ENCODE measurements around the gene ELMO1. TPM values are rescaled to one million over a fixed set of nuclear protein-coding genes. Genes with fewer than 3 reads are reported as not detected.

The ELMO1 gene
- total RNA-seq, 4 donors from 2014 or later: 31.1 to 42.9 (median 38.7) TPM

GRCh38 chr7:37111459-37111858 is 337.2 kb downstream of the ELMO1 start:
- no peak for TF ChIP-seq EP300 (IDR thresholded peaks at IDR 0.05)
- TF ChIP-seq, protein P1, sequence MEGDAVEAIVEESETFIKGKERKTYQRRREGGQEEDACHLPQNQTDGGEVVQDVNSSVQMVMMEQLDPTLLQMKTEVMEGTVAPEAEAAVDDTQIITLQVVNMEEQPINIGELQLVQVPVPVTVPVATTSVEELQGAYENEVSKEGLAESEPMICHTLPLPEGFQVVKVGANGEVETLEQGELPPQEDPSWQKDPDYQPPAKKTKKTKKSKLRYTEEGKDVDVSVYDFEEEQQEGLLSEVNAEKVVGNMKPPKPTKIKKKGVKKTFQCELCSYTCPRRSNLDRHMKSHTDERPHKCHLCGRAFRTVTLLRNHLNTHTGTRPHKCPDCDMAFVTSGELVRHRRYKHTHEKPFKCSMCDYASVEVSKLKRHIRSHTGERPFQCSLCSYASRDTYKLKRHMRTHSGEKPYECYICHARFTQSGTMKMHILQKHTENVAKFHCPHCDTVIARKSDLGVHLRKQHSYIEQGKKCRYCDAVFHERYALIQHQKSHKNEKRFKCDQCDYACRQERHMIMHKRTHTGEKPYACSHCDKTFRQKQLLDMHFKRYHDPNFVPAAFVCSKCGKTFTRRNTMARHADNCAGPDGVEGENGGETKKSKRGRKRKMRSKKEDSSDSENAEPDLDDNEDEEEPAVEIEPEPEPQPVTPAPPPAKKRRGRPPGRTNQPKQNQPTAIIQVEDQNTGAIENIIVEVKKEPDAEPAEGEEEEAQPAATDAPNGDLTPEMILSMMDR (IDR thresholded peaks at IDR 0.05): no peak
- TF ChIP-seq POLR2A (IDR thresholded peaks at IDR 0.05; ENCODE audit: low read depth): no peak
- TF ChIP-seq POLR2AphosphoS5 (IDR thresholded peaks at IDR 0.05): no peak
- H3K9me3 ChIP-seq: no peaks in the 10 kb centered on the region
- intact Hi-C loops (cut with DNase I): no loop called here
- DNase-seq (ENCODE audit: extremely low spot score): no peak
- H3K4me1 ChIP-seq: peaks cover 9 to 53% (median 43%) of the 10 kb centered on the region in 4 donors
- H3K27ac ChIP-seq (replicated peaks in 1 of 4): no peak overlapping the region
- H3K27me3 ChIP-seq: no peaks in the 10 kb centered on the region
- 94% methylated on average over 1 of the region's 1 CpG for WGBS
- H3K4me3 ChIP-seq: no peak overlapping the region
- H3K36me3 ChIP-seq: no peaks in the 10 kb centered on the region

DNA sequence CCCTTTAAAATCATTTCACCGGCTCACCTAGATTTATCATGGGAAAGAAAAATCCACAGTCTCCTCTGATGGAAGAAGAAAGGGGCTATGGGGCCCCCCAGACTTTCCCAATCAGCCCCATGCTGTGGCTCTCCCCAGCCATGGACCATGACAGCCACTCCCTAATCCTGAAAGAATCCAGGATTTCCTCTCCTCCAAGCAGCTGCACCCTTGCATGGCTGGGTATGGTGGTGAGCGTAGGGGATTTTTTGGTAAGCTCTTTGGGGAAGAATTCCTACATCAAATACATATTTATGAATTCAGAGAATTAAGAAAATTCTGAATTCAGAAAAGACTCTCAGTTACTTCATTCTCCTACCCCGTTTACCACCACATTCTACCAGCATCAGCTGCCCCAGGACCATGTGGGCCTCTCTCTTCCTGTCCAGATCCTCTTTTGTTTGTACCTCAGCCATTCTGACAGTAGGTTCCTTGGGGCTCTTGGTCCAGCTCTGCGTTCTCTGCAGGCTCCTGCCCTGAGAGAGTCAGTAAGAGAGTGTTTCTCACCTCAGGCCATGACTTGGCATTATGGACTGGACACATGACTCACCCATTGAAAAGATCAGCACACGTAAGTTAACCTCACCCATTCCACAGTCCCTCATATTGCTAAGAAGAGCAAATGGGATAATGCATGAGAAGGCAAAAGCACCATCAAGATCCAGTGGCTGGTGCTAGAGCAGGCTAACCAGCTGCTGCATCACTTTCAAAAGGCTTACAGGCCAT is 337.8 kb downstream of the ELMO1 start:
- intact Hi-C loops (cut with DNase I): no loop called here
- Histone ChIP-seq H3K9me3 (no peaks in the 10 kb centered on the region), H3K27ac (replicated peaks in 1 of 4) (peak overlapping the region in 3 of 4 donors; percentile 52 to 69 (median 66)), H3K4me1 (peaks cover 9 to 50% (median 38%) of the 10 kb centered on the region in 4 donors), H3K4me3 (no peak overlapping the region), H3K36me3 (no peaks in the 10 kb centered on the region), H3K27me3 (no peaks in the 10 kb centered on the region)
- no peak for TF ChIP-seq POLR2A (IDR thresholded peaks at IDR 0.05; ENCODE audit: low read depth)
- TF ChIP-seq EP300 (IDR thresholded peaks at IDR 0.05): no peak
- no peak for TF ChIP-seq POLR2AphosphoS5 (IDR thresholded peaks at IDR 0.05)
- TF ChIP-seq, protein P1 (IDR thresholded peaks at IDR 0.05): no peak
- DNase-seq (ENCODE audit: extremely low spot score): no peak
- 84% methylated on average over 5 of the region's 5 CpGs for WGBS

DNA sequence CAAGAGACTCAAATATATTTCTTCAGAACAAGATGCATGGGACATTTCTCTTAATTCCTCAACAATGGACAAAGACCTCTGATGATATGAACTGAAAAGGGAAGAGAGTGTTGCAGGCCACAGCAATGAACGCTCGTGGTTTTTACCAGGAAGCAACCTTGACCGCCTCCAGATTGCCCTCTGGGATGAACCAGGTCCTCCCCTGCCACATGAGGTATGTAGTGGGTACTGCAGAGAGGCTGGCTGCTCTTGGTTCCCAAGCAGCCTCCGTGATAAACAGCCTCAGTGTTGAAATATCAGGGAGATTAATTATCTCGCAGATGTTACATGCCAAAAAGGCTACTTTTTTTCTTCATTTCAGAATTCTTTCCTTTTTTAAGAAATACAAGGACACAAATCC is 338.8 kb downstream of the ELMO1 start:
- Histone ChIP-seq H3K27ac (replicated peaks in 1 of 4) (peak overlapping the region; percentile 52 to 70 (median 68)), H3K4me1 (peaks cover 9 to 48% (median 36%) of the 10 kb centered on the region in 4 donors), H3K36me3 (no peaks in the 10 kb centered on the region), H3K9me3 (no peaks in the 10 kb centered on the region), H3K4me3 (no peak overlapping the region), H3K27me3 (no peaks in the 10 kb centered on the region)
- intact Hi-C loops (cut with DNase I): no loop called here
- 51% methylated on average over 5 of the region's 5 CpGs for WGBS
- no peak for DNase-seq (ENCODE audit: extremely low spot score)
- TF ChIP-seq EP300 (IDR thresholded peaks at IDR 0.05) (no peak), POLR2AphosphoS5 (IDR thresholded peaks at IDR 0.05) (peak in 1 of 2 donors; percentile 32)
- TF ChIP-seq, protein P1 (IDR thresholded peaks at IDR 0.05): peak; percentile 19 to 59 (median 26)

DNA sequence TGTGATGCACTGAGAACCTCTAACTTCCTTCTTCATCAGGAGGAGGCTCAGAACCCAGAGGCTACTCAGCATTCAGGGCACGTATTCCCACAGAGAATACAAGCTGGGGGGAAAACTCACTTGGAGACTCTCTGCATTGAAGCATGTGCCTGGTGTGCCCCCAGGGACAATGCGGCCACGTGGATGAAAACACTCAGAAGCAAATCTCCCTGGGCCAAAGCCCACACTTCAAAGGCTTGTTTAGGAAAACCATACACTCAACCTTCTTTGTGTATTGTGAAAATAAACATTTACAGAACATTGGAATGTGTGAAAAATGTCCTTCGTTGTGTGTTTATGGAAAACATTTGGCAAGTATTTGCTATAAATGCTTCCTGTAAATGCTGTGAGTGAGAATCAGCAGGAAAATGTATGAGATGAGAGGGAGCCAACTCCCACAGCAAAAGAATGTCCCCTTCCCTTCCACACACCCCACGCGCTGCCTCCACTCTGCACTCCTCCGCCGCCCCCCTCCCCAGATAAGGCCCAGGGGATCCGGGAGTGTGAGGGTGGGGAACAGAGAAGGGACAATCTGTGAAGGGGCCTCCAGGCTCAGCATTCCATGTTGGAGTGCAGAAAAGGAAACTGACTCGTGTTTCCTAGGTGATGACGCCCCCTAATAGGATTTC is 339.5 kb downstream of the ELMO1 start:
- 44% methylated on average over 10 of the region's 11 CpGs for WGBS
- H3K4me3 ChIP-seq: no peak overlapping the region

More for the DNA sequence above, 339.5 kb downstream of the ELMO1 start:
- no peak for DNase-seq (ENCODE audit: extremely low spot score)
- Histone ChIP-seq H3K27me3 (no peaks in the 10 kb centered on the region), H3K36me3 (no peaks in the 10 kb centered on the region), H3K4me1 (peaks cover 9 to 47% (median 36%) of the 10 kb centered on the region in 4 donors), H3K9me3 (no peaks in the 10 kb centered on the region), H3K27ac (replicated peaks in 1 of 4) (peak overlapping the region; percentile 52 to 70 (median 68))
- intact Hi-C loops (cut with DNase I): no loop called here
- TF ChIP-seq POLR2AphosphoS5 (IDR thresholded peaks at IDR 0.05): no peak
- TF ChIP-seq, protein P1 (IDR thresholded peaks at IDR 0.05): no peak
- TF ChIP-seq EP300 (IDR thresholded peaks at IDR 0.05): no peak
- TF ChIP-seq POLR2A (IDR thresholded peaks at IDR 0.05; ENCODE audit: low read depth): no peak
